Neural cell (in vitro differentiated cells): ENCODE results near the gene PTDSS2. TPM values are rescaled to one million over a fixed set of nuclear protein-coding genes. Genes with fewer than 3 reads are reported as not detected.

ENCODE experiments used
- H2AFZ ChIP-seq: fragments of 200-600, 300-800 bp; sonication (generic), shearing (Covaris generic); 2 replicates; pipeline ENCODE4 v1.6.0; 2014; ENCODE audit warnings: low read depth, mild to moderate bottlenecking, antibody characterized with exemption, low read length, moderate library complexity
- H3F3A ChIP-seq: fragments of 200-600 bp; shearing (Covaris generic); 2 replicates; pipeline ENCODE4 v1.6.1; 2016; ENCODE audit warnings: mild to moderate bottlenecking, moderate library complexity, mixed read lengths, antibody characterized with exemption, low read length; ENCODE audit not compliant: insufficient read depth, poor library complexity, severe bottlenecking
- H3K27ac ChIP-seq: fragments of 200-600, 300-800 bp; sonication (generic), shearing (Covaris generic); 2 replicates; pipeline ENCODE4 v1.5.1; 2014; ENCODE audit warnings: mild to moderate bottlenecking, low read length, moderate library complexity
- H3K27me3 ChIP-seq: fragments of 300-800, 200-600 bp; sonication (generic), shearing (Covaris generic); 2 replicates; pipeline ENCODE4 v1.6.0; 2014; ENCODE audit warnings: mild to moderate bottlenecking, low read depth, low read length, moderate library complexity; ENCODE audit not compliant: insufficient read depth
- H3K36me3 ChIP-seq: fragments of 300-800, 200-600 bp; sonication (generic), shearing (Covaris generic); 2 replicates; pipeline ENCODE4 v1.5.1; 2014; ENCODE audit warnings: mild to moderate bottlenecking, antibody characterized with exemption, low read length, moderate library complexity; ENCODE audit not compliant: insufficient read depth
- H3K4me2 ChIP-seq: fragments of 300-800, 200-600 bp; sonication (generic), shearing (Covaris generic); 2 replicates; pipeline ENCODE4 v1.6.0; 2014; ENCODE audit warnings: mild to moderate bottlenecking, low read length
- H3K4me3 ChIP-seq: fragments of 300-800, 200-600 bp; sonication (generic), shearing (Covaris generic); 2 replicates; pipeline ENCODE4 v1.5.1; 2014; ENCODE audit warnings: mild to moderate bottlenecking, low read length, moderate library complexity
- H3K79me2 ChIP-seq: fragments of 200-600 bp; shearing (Covaris generic); replicated peaks from 2 replicates; pipeline ENCODE4 v1.6.0; 2014; ENCODE audit warnings: mild to moderate bottlenecking, low read length, moderate library complexity; ENCODE audit not compliant: insufficient read depth
- H3K9ac ChIP-seq: fragments of 300-800, 200-600 bp; sonication (generic), shearing (Covaris generic); 2 replicates; pipeline ENCODE4 v1.6.1; 2016; ENCODE audit warnings: mild to moderate bottlenecking, low read length, mixed read lengths
- H3K9me2 ChIP-seq: fragments of 200-600 bp; shearing (Covaris generic); 2 replicates; pipeline ENCODE4 v1.6.1; 2016; ENCODE audit warnings: mild to moderate bottlenecking, low read length, mixed read lengths; ENCODE audit not compliant: insufficient read depth
- H3K9me3 ChIP-seq: fragments of 200-600, 300-800 bp; sonication (generic), shearing (Covaris generic); 2 replicates; pipeline ENCODE4 v1.6.1; 2016; ENCODE audit warnings: mild to moderate bottlenecking, mixed run types, low read length, moderate library complexity, mixed read lengths
- H4K20me1 ChIP-seq: fragments of 200-600 bp; shearing (Covaris generic); 2 replicates; pipeline ENCODE4 v1.6.1; 2016; ENCODE audit warnings: mild to moderate bottlenecking, mixed run types; ENCODE audit not compliant: insufficient read depth
- CTCF ChIP-seq: fragments of 450-650 bp; IDR thresholded peaks from 2 replicates; pipeline ENCODE4 v1.5.1; 2014; ENCODE audit warnings: antibody characterized with exemption, mild to moderate bottlenecking, moderate library complexity; ENCODE audit not compliant: poor library complexity, severe bottlenecking
- EP300 ChIP-seq: fragments of 450-650 bp; conservative IDR thresholded peaks from 2 replicates; pipeline ENCODE4 v1.6.1; 2014; ENCODE audit warnings: antibody characterized with exemption, mild to moderate bottlenecking, moderate library complexity; ENCODE audit not compliant: poor library complexity, severe bottlenecking
- EZH2 ChIP-seq: fragments of 200-600, 300-800 bp; shearing (Covaris generic), sonication (generic); IDR thresholded peaks from 2 replicates; pipeline ENCODE4 v1.6.1; 2014; ENCODE audit warnings: antibody characterized with exemption, low read length, borderline replicate concordance, mild to moderate bottlenecking; ENCODE audit not compliant: insufficient read depth, poor library complexity, severe bottlenecking
- MXI1 ChIP-seq: fragments of 450-650 bp; conservative IDR thresholded peaks from 2 replicates; pipeline ENCODE4 v1.6.1; 2014; ENCODE audit warnings: antibody characterized with exemption, mild to moderate bottlenecking; ENCODE audit not compliant: poor library complexity, severe bottlenecking
- POLR2AphosphoS5 ChIP-seq: IDR thresholded peaks from 2 replicates; pipeline ENCODE4 v1.6.1; 2012
- RAD21 ChIP-seq: fragments of 450-650 bp; conservative IDR thresholded peaks from 2 replicates; pipeline ENCODE4 v1.6.1; 2014; ENCODE audit warnings: antibody characterized with exemption, mild to moderate bottlenecking, moderate library complexity
- REST ChIP-seq: IDR thresholded peaks from 2 replicates; pipeline ENCODE4 v1.6.1; 2012; ENCODE audit warnings: borderline replicate concordance
- SMC3 ChIP-seq: fragments of 450-650 bp; conservative IDR thresholded peaks from 2 replicates; pipeline ENCODE4 v1.6.1; 2014; ENCODE audit warnings: antibody characterized with exemption, mild to moderate bottlenecking, moderate library complexity; ENCODE audit not compliant: poor library complexity
- TAF1 ChIP-seq: IDR thresholded peaks from 2 replicates; pipeline ENCODE4 v1.6.1; 2012; ENCODE audit warnings: low read depth
- polyA plus RNA-seq: library from polyadenylated mRNA; depleted of rRNA; stranded (reverse); fragments of >200 nt; gene quantifications from 2 replicates; pipeline ENCODE4 v1.2.3, GENCODE V29; 2014

The PTDSS2 gene
- polyA plus RNA-seq, 1 donor from 2014 or later, result 54.3 TPM

GRCh38 chr11:490186-490929, 40.3 kb downstream of the PTDSS2 start:
- no peak overlapping the region for H3K27ac ChIP-seq
- no peaks in the 10 kb centered on the region for H3K9me2 ChIP-seq
- TF ChIP-seq EP300 (no peak), REST (no peak), MXI1 (no peak), POLR2AphosphoS5 (no peak), EZH2 (no peak)
- no peak overlapping the region for H3K4me2 ChIP-seq
- no peaks in the 10 kb centered on the region for H3K79me2 ChIP-seq
- no peaks in the 10 kb centered on the region for H3F3A ChIP-seq
- no peaks in the 10 kb centered on the region for H3K27me3 ChIP-seq
- H3K36me3 ChIP-seq, result no peaks in the 10 kb centered on the region
- H2AFZ ChIP-seq, result no peak overlapping the region
- H3K4me3 ChIP-seq, result no peak overlapping the region
- no peak overlapping the region for H3K9ac ChIP-seq
- H3K9me3 ChIP-seq, result no peaks in the 10 kb centered on the region
- H4K20me1 ChIP-seq, result no peaks in the 10 kb centered on the region

GRCh38 chr11:490930-491260, 40.8 kb downstream of the PTDSS2 start:
- Histone ChIP-seq H3K79me2 (no peaks in the 10 kb centered on the region), H3K9me3 (no peaks in the 10 kb centered on the region), H3K36me3 (no peaks in the 10 kb centered on the region), H4K20me1 (no peaks in the 10 kb centered on the region), H3K27me3 (no peaks in the 10 kb centered on the region), H3K4me3 (no peak overlapping the region), H3K4me2 (no peak overlapping the region), H2AFZ (no peak overlapping the region), H3K27ac (no peak overlapping the region), H3K9me2 (no peaks in the 10 kb centered on the region), H3F3A (no peaks in the 10 kb centered on the region), H3K9ac (no peak overlapping the region)
- no peak for TF ChIP-seq EP300
- no peak for TF ChIP-seq REST
- TF ChIP-seq MXI1, result no peak
- no peak for TF ChIP-seq TAF1
- TF ChIP-seq EZH2, result no peak
- no peak for TF ChIP-seq SMC3
- TF ChIP-seq POLR2AphosphoS5, result no peak
- no peak for TF ChIP-seq RAD21
- TF ChIP-seq CTCF, result no peak
